Mesodermal cell (in vitro differentiated cells): ENCODE measurements around the gene VPS9D1.

Experiments
- H3K27ac ChIP-seq: 2 replicates; pipeline ENCODE4 v1.7.0; 2013; ENCODE audit warnings: mild to moderate bottlenecking, low read depth, low read length, moderate library complexity; ENCODE audit not compliant: severe bottlenecking
- H3K36me3 ChIP-seq: 2 replicates; pipeline ENCODE4 v1.7.1; 2013; ENCODE audit warnings: mild to moderate bottlenecking, low read length, moderate library complexity; ENCODE audit not compliant: control insufficient read depth, insufficient read depth
- H3K4me1 ChIP-seq: one replicate; pipeline ENCODE4 v1.7.1; 2013; ENCODE audit warnings: mild to moderate bottlenecking, low read length; ENCODE audit not compliant: insufficient read depth, control insufficient read depth, poor library complexity, severe bottlenecking
- H3K4me3 ChIP-seq: 2 replicates; pipeline ENCODE4 v1.7.0; 2013; ENCODE audit warnings: low read length, control low read depth, mild to moderate bottlenecking; ENCODE audit not compliant: insufficient read depth, poor library complexity, severe bottlenecking; ENCODE audit errors: extremely low read depth
- H3K9me3 ChIP-seq: 2 replicates; pipeline ENCODE4 v1.7.1; 2013; ENCODE audit warnings: mild to moderate bottlenecking, low read length, moderate library complexity; ENCODE audit not compliant: control insufficient read depth
- WGBS, 2 experiments: methylation state at CpG; one replicate each; pipeline ENCODE4 v1.1.5; 2013; ENCODE audit warnings: missing lambda C conversion rate in 2 of 2; ENCODE audit not compliant: insufficient coverage in 2 of 2; 5-methylcytosine and 5-hydroxymethylcytosine counted together

VPS9D1 gene

GRCh38 chr16:89733322-89733721, 12.6 kb upstream of the VPS9D1 start:
- H3K9me3 ChIP-seq, result no peaks in the 10 kb centered on the region
- H3K27ac ChIP-seq, result no peak overlapping the region
- WGBS, 2 experiments, result 93 to 98% methylated on average over 16 to 17 of the region's 17 CpGs
- H3K36me3 ChIP-seq, result peaks cover 93% of the 10 kb centered on the region
- no peaks in the 10 kb centered on the region for H3K4me1 ChIP-seq
- H3K4me3 ChIP-seq, result no peak overlapping the region

GRCh38 chr16:89732918-89733242, 12.2 kb upstream of the VPS9D1 start:
- no peak overlapping the region for H3K27ac ChIP-seq
- H3K9me3 ChIP-seq, result no peaks in the 10 kb centered on the region
- WGBS, 2 experiments, result 98% methylated on average over 7 to 9 of the region's 9 CpGs
- no peaks in the 10 kb centered on the region for H3K4me1 ChIP-seq
- peaks cover 93% of the 10 kb centered on the region for H3K36me3 ChIP-seq
- no peak overlapping the region for H3K4me3 ChIP-seq

- no peak overlapping the region for H3K27ac ChIP-seq
- WGBS, 2 experiments, result 89 to 90% methylated on average over 24 of the region's 24 CpGs
- H3K36me3 ChIP-seq, result peaks cover 93% of the 10 kb centered on the region
- no peaks in the 10 kb centered on the region for H3K4me1 ChIP-seq
- H3K4me3 ChIP-seq, result no peak overlapping the region
- no peaks in the 10 kb centered on the region for H3K9me3 ChIP-seq
Measured at GRCh38 chr16:89732142-89732917, 11.6 kb upstream of the VPS9D1 start.

- H3K27ac ChIP-seq, result no peak overlapping the region
- WGBS, 2 experiments, result 86% methylated on average over 18 to 21 of the region's 22 CpGs
Measured at GRCh38 chr16:89730610-89731234, 10.0 kb upstream of the VPS9D1 start.

GRCh38 chr16:89729863-89730593, 9.3 kb upstream of the VPS9D1 start:
- peaks cover 92% of the 10 kb centered on the region for H3K36me3 ChIP-seq

More at GRCh38 chr16:89730610-89731234, 10.0 kb upstream of the VPS9D1 start:
- Histone ChIP-seq H3K36me3 (peaks cover 92% of the 10 kb centered on the region), H3K4me3 (no peak overlapping the region), H3K4me1 (no peaks in the 10 kb centered on the region), H3K9me3 (no peaks in the 10 kb centered on the region)

GRCh38 chr16:89729293-89729692, 8.6 kb upstream of the VPS9D1 start:
- WGBS, 2 experiments, result 89 to 93% methylated on average over 16 to 18 of the region's 18 CpGs
- Histone ChIP-seq H3K4me1 (no peaks in the 10 kb centered on the region), H3K4me3 (no peak overlapping the region), H3K9me3 (no peaks in the 10 kb centered on the region), H3K27ac (no peak overlapping the region), H3K36me3 (peaks cover 90% of the 10 kb centered on the region)

More at GRCh38 chr16:89729863-89730593, 9.3 kb upstream of the VPS9D1 start:
- no peaks in the 10 kb centered on the region for H3K4me1 ChIP-seq
- no peak overlapping the region for H3K4me3 ChIP-seq
- 59% methylated on average over 10 to 14 of the region's 14 CpGs for WGBS, 2 experiments
- H3K27ac ChIP-seq, result no peak overlapping the region
- no peaks in the 10 kb centered on the region for H3K9me3 ChIP-seq

- Histone ChIP-seq H3K9me3 (no peaks in the 10 kb centered on the region), H3K27ac (no peak overlapping the region), H3K36me3 (peaks cover 90% of the 10 kb centered on the region), H3K4me3 (no peak overlapping the region), H3K4me1 (peaks cover 8% of the 10 kb centered on the region)
- 92 to 95% methylated on average over 14 to 17 of the region's 17 CpGs for WGBS, 2 experiments
Measured at GRCh38 chr16:89727406-89728120, 6.9 kb upstream of the VPS9D1 start.

GRCh38 chr16:89723279-89724250, 2.9 kb upstream of the VPS9D1 start:
- no peaks in the 10 kb centered on the region for H3K9me3 ChIP-seq

GRCh38 chr16:89722392-89723278, 1.9 kb upstream of the VPS9D1 start:
- 53 to 54% methylated on average over 52 to 56 of the region's 56 CpGs for WGBS, 2 experiments
- Histone ChIP-seq H3K4me3 (peak overlapping the region; percentile 69), H3K36me3 (peaks cover 46% of the 10 kb centered on the region), H3K27ac (no peak overlapping the region), H3K9me3 (no peaks in the 10 kb centered on the region), H3K4me1 (peaks cover 14% of the 10 kb centered on the region)

More at GRCh38 chr16:89723279-89724250, 2.9 kb upstream of the VPS9D1 start:
- H3K4me3 ChIP-seq, result no peak overlapping the region
- peaks cover 54% of the 10 kb centered on the region for H3K36me3 ChIP-seq
- WGBS, 2 experiments, result 93 to 99% methylated on average over 25 to 27 of the region's 30 CpGs
- no peak overlapping the region for H3K27ac ChIP-seq
- H3K4me1 ChIP-seq, result peaks cover 14% of the 10 kb centered on the region
